ENCODE data around the gene TMCO4.
A peak's percentile ranks its signal among the peaks of the same experiment; 100 is the strongest.

The TMCO4 gene

DNA sequence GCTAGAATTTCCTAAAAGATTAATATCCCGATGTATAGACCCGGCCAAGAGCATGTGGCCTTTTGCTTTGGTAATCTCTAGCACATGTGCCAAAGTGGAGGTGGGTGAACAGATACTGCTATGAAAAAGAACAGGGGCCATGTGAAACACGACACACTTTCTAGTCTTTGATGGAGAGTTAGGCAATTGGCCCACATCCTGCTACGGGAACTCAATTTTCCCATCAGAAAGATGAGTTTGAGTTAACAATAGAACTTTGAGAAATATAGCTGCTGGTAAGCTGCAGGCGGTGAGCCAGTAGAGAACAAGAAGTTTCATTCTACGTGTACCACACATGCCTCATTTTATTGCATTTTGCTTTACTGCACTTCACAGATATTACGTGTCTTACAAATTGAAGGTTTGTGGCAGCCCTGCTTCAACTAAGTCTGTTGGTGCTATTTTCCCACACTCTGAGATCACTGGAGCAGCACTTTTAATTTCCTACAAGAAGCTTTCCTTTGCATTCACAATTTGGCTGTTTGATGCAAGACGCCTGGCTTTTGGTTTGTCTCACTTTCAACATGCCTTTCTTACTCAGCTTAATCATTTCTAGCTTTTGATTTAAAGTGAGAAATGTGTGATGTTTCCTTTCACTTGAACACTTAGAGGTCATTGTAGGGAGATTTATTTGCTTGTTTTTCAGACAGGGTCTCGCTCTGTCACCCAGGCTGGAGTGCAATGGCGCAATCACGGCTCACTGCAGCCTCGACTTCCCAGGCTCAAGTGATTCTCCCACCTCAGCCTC is 88.7 kb downstream of the TMCO4 start:
- no peak for DNase-seq

DNA sequence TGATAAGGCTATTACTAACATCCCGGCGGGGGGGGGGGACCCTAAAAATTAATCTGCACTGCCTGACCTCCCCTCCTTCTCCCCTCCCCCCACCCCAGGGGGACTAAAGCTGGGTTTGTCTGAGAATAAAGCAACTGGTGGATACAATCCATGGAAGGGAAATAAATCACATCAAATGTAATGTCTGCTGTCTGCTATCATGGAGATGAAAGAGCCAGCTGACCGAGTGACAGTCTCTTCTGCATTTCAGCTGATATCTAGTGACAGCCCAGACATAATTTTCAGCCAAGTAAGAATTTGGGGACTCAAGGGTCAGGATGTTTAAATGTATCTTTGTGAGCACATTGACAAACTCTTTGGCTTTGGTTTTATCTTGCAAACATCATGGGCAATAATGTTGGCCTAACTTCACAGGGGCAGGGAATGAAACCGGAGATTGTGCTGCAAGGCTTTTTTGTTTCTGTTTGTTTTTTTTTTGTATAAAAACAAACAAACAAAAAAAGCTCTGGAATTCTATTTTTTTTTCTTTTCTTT is 90.4 kb downstream of the TMCO4 start:
- DNase-seq, result no peak

DNA sequence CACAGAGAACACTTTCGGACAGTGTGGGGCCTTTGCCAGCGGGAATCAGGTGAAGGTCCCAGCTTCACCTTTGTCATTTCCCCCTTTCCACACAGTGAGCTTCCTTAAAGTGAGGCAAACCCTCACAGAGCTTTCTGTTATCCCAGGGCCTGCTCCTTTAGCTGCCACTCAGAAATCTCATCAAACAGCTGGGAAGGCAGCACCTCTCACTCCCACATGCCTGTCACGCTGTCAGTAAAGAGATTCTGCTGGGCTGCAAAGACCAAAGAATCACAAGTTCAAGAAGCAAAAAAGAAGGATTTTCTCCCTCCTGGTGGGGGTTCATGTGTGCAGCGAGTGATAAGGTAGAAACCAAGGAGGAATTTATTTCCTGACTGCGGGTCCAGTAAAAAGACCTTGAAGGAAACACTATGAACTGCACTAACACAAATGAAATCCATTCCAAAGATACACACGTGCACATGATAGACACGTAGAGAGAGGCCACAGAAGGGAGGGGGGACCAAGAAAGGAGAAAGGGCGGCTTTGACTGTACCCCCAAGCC is 91.1 kb downstream of the TMCO4 start:
- no peak for DNase-seq

DNA sequence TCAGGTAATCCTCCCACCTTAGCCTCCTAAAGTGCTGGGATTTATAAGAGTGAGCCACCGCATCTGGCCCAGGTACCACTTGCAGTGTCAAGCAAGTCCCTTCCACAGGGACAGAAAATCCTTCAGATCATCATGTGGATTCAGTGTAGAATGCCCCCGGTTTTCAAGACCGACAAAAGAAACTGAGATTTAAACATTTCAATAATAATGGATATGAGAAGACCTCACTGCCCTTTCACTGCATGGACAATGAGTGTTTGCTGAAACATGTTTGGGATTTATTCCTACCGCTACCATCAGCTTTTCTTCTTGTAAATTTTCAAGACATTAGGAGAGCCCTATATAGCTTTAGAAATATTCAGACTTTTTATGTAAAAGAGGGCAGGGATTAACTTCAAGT is 93.6 kb downstream of the TMCO4 start:
- DNase-seq, result no peak

DNA sequence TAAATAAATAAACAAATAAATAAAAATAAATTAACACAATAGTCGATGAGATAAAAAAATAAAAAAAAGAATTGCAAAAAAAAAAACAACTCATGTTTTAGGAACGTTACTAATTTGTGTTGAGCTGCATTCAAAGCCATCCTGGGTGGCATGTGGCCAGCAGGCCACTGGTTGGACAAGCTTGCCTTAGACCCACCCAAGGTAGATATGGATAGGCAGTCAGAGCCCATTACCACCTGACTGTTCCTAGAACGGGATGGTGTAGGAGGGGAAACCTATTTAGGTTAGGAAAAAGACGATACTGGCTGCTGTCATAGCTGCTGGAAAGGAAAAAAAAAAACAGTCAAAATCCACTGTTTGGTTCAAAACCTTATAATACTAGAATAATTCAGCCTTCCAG is 94.3 kb downstream of the TMCO4 start:
- DNase-seq, result no peak

DNA sequence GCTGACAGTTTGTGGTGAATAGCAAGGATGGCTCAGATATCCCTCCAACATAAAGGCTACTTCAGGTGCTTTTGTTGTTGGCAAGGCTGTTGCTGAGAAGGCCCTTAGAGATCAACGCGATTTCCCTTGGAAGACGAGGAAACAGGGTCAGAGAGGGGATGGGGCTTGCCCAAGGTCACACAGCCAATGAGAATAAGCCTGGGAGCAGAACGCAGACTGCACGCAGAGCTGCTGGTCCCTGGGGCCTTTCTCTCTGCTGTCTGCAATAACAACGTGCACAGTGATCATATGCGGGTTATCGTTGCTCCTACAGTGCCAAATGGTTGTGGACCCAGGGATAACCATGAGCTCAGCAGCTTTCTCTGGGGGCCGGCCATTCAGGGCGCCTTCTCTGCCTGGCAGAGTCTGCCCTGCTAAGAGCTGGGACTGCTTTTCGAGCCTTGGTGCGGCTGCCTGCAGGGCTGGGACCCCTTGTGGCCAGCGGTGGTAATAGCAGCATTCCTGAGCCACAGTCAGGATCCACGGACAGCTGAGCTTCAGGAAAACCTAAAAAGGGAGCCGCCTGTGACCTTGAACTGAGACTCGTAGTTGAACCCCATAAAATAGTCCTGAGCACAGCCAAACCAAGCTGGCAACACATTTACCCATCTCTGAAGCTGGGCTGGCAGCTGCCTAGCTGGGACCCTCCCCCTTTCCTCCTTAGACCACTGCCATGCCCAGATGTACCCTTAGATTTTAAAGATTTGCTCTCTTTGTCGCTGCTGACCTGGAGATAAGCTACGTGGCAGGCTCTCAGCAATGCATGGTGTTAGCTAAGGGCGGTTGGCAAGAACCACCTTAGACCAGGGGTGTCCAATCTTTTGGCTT is 95.2 kb downstream of the TMCO4 start:
- peak; percentile 87 for DNase-seq

DNA sequence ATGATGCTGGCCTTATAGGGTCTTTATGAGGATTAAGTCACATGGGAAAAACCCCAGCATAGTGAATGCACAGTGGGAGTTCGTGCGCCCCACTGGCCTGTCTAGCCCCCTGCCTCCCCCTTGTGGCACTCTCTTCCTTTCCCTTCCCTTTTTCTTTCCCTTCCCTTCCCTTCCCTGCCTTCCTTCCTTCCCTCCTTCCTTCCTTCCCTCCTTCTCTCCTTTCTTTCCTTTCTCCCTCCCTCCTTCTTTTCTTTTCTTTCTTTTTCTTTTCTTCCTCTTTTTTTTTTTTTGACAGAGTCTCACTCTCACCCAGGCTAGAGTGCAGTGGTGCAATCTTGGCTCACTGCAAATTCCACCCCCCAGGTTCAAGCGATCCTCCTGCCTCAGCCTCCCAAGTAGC is 96.4 kb downstream of the TMCO4 start:
- no peak for DNase-seq

DNA sequence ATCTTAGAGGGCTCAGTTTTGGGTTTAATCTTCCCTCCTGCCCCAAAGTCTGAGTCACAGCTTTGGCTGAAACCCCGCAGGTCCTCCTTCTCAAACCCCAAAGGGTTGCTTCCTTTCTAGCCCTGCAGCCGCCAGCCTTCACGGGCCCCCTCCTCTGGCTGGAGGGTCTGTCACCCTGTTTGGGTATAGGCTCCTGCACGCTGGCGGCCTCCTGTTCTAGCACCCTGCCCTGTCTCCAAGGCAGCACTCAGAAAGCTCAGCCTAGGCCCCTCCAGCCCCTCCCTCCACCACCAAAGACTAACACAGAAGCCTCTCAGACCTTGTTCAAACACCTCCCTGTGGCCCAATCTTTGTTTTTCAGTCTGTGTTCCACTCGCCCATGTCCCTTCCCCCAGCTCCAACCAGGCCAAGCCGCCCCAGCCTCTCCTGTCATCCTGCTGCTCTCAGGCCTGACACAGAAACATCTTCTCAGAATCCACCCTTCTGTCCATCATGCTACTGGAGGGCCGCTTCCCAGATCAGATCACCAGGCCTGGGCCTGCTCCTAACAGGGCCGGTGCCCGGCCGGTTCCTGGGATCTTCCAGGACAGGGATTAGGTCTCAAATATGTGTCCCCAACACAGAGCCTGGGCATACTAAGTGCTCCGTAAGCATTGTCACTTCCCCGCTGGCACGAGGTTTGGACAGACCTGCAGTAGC is 99.5 kb downstream of the TMCO4 start:
- DNase-seq, result no peak

DNA sequence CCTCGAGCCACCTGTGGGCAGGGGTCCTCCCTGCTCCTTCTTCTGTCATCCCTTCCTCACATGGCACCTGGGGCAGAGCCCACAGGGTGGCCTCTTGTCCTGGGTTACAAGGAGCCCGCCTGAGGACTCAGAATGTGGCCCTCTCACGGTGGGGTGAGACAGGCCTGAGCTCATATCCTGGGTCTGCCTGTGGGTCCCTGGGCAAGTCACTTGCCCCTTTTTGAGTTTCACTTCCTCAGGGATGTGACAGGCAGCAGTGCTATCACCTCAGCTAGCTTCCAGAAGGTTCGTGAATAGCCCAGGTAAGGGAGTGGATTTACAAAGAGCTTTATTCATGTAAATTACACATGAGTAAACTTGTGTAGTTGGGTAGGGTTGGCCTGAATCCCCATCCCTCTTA is 101.5 kb downstream of the TMCO4 start:
- no peak for DNase-seq

DNA sequence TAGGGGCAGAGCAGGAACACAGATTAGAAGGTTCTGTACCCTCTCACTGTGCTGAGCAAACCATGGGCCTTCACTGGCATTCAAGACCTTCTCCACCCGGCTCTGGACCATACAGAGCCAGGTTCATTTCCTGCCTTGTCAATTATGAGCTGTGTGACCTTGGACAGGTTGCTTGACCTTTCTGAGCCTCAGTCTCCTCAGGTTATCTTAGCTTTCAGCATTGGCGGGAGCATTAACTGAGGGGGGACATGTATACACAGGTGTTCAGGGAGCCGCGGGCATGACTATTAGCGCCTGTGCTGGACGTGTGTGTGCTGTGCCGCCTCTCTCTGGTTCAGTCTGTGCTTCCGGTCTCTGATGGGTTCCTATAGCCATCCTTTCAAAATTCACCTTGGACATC is 102.9 kb downstream of the TMCO4 start:
- no peak for DNase-seq

DNA sequence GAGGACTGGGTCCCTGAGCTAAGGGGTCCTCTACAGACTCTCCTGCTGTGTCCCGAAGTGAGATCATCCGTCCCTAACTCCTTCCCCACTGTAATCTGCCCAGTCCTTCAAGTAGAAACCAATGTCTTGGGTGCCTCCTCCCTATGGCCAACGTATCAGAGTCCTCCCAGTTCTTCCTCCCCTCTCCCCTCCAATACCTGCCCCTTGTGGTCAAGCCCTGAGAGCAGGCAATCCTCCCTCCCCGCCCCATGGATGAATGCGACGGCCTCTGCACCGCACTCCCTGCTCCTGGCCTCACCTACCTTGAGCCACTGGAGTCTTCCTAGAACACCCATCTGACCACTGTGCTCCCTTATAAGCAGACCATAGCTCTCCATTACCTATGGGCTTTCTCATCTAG is 103.9 kb downstream of the TMCO4 start:
- DNase-seq, result no peak

DNA sequence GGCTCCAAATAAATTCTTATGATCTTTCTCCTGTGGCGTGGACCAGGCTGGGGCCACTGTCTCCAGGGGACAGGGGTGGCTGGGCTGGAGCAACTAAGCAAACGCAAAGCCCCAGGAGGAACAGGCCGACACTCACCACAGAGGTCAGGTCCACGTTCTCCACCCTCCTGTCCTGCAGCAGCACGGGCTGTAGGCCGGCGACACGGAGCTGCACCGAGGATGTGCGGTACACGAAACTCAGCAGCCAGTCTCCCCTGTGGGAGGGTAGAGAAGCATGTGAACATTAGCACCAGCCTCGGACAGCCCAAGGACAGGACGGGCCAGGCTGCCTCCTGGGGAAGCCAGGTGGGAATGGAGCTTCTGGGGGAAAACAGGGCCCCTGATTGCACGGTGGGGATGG is 105.4 kb downstream of the TMCO4 start:
- no peak for DNase-seq

DNA sequence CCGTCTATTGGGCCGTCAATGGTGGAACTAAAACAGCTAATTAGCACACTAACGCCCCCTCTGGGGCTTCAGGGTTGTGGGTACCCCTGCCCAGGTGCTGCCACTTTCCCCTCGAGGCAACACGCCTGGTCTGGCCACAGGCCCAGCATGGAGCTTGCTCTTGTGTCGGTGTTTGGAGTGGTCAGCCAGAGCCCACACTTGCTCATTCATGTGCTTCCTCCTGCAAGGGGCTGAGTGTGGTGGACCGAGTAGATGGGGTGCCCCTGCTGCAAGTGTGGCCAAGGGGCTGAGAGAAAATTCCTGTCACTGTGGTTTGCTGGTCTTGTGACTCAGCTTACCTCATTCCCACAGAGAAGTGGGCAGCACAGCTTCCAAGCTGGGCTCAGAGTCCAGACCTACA is 109.4 kb downstream of the TMCO4 start:
- no peak for DNase-seq

DNA sequence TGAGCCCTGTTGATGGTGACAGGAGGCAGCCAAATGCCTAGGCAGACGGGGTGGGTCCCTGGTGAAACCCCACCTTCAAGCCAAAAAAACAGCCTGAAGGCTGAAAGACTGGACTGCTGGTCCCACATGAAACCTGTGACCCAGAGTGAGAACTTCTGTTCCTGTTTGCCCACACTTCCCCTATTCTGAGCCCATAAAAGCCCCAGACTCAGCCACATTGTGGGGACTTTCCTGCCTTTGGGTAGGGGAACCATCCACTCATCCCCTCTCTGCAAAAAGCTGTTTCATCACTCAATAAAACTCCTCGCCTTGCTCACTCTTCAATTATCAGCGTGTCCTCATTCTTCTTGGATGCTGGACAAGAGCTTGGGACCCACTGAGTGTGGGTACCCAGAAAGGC is 109.9 kb downstream of the TMCO4 start:
- DNase-seq, result no peak

DNA sequence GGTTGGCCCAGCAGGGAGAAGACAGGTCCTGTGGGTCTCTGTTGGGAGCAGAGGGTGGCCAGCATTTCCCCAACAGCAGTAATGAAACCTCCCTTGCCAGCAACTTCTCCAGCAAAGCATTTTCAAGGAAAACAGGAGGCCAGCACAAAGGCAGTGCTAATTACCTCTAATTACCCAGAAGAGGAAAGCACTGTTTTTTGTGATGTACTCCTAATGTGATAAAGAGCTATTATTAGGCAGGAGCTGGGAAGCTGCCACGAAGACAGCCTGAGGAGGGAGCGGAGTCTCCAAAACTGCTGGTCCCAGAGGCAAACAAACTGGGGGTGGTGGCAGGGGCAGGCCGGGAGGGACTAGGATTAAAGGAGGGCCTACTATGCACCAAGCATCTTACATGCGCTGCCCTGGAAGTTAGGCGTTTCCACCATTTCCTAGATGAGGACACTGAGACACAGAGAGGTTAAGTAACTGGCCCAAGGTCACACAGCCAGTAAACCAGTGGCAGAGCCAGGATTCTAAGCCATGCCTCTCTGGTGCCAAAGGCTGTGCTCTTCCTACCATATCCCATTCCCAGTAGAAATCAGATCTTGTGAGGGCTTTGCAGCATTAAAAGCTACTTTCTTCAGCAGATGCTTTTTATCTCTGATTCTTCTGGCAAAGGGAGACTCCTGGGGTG is 110.5 kb downstream of the TMCO4 start:
- no peak for DNase-seq

DNA sequence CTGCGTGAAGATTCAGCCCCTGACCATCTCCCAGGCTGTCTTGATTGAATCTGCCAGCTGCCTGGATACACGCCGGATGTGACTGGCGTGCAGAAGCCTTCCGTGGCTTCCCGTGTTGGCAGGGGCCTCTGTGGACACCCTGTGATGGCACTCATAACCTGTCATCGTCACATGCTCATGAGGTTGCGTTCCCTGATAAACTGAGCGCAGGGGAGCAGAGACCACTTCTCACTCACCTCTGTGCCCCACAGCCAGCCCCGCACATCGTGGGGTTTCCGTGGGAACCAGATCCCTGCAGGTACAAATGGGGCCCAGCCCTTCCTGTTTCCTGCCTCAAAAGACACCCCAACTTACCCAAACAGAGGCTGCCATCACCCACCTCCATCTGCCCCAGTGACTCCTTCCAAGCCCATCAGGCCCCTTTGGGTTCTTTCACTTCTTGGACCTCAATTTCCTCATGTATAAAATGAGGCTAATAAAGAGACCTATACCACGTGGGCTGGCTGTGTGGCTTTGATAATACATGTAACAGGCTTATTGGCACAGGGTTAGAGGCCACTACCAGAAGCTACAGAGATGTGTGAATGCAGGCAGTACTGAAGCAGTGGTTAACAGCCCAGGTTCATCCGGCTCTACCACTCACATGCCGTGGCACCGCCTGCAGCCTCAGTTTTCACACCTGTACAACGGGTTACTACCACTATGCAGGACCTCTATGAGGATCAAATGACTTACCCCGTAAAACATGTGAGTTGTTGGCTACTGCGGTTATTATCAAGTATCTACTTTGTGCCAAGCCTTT is 111.5 kb downstream of the TMCO4 start:
- peak; percentile 77 for DNase-seq

DNA sequence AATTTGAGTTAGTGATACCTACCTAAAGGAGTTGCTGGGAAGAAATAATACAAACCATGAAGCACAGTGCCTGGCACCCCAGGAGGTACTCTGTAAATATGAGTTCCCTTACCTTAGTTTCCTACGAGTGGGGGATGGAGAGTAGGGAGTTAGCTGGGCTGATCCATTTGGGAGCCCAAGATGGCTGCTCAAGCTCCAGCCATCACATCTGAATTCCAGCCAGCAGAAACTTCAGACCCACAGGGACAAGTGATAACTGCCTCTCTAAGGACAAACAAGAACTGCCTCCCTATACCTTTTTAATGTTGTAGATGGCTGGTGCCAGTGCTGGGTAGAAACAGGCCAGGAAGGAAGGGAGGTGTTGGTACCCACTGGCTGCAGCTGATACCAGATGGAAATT is 112.3 kb downstream of the TMCO4 start:
- no peak for DNase-seq

DNA sequence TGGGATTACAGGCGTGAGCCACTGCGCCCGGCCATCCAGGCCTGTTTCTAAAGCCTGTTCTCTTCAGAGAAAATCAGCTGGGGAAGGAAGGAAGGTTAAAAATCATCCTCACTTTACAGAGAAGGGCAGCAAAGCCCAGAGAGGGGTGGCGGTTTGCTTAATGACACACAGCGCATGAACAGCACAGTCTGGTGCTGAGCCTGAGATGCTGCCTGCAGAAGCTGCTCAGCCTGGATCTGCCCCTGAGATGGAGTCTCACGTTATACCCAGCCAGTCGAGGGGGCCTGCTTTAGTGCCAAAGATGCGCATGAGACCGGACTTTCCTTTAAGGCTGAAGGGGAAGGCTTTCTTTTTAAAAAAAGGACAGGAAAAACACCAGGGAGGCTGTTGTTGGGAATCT is 113.7 kb downstream of the TMCO4 start:
- DNase-seq, result no peak

DNA sequence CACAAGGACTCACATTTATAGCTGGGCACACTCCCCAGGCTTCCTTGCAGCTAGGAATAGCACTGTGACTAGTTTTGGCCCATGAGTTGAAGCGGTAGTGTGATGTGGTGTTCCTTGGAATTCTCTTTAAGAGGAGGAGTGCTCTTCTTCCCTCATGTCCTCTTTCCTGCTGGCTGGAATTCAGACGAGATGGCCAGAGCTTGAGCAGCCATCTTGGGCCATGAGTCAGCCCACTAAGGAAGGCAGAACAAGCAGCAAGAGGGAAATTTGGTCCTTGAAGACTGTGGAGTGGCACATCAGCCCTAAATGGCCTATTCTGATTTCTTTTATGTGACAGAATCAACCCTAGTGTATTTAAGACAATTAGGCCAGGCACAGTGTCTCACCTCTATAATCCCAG is 115.0 kb downstream of the TMCO4 start:
- no peak for DNase-seq

DNA sequence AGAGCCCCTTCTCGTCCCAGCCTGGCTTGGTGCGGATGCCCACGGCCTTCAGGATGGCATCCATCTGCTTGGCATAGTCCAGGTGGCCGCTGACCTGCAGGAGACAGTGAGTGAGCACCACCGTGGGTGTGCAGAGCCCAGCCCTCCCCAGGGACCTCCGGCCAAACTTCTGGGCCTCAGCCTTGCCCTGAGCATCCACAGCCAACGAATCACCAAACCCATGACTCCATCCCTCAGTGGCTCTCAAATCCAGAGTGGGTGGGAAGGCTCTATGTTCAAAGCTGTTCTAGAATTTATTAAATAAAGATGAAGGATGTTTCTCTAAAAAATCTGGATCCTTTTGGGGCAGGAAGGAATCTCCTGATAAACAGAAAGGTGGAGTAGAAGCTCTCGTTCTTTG is 116.4 kb downstream of the TMCO4 start:
- DNase-seq, result no peak

DNA sequence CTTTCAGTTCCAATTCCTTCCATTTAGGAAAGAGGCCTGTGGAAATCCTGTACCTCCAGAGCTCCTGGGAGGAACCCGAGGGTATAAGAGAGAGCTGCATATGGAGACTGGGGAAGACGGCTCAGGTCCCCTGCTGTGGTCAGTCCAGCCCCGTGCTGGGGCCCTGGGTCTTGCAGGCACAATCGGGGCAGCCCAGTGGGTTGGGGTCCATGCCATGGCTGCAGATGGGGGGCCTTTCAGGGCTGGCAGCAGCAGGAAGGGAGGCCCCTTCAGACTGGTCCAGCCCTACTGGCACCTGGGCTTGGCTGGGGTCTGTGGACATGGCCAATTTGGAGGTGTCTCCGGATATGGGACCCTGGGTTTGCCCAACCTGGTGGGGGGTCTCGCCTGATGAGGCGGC is 116.8 kb downstream of the TMCO4 start:
- DNase-seq, result no peak

DNA sequence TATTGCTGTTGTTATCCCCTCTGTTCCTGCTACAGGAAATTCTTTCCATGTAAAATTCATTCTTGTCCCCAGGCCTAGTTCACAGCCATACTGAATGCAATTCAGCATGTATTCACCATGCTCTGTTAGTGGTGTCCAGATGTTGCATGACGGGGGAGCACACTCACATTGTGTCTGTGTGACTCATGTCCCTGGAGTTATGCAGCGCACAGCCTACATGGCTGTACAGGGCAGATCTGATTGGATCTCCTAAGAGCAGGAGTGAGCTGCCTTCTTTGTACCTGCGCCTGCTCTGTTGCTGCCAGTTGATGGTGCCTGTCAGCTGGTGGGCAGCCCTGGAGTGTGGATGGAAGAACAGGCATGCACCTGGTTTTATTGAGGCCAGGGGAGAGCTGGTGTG is 117.5 kb downstream of the TMCO4 start:
- no peak for DNase-seq

All from activated effector memory CD4-positive, alpha-beta T cell treated with anti-CD3 and anti-CD28 coated beads, Interleukin-2, amount 50 U/mL, for 16 hours (primary cell).